ENCODE measurements around the gene SH2B3.
"Not testable (repeated sequence)": the region's sequence is repeated elsewhere in the genome, so short reads cannot be mapped to it uniquely, and the experiment has no call there.

Gene SH2B3

DNA sequence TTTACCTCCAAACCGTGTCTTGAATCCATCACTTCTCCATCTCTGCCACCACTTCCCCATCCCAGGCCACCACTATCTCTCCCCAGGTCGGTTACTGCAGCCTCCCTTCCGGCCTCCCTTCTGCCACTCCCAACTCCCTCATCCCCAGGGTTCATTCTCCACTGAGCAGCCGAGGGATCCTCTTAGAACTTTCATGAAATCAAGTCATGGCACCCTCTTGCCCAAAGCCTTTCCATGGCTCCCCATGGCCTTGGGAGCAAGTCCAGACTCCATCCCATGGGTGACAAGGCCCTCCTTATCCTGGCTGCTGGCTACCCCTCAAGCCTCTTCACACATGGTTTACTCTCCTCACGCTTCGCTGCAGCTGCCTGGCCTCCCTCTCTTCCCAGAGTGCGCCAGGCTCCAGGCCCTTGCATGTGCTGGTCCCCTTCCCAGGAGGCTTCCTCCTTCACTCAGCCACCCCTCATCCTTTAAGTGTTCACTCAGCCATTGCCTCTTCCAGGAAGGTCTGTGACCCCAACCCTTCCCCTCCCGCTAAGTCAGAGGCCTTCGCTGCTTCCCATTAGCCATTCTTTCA lies 17.9 kb upstream of the SH2B3 start:
- no peak for DNase-seq

DNA sequence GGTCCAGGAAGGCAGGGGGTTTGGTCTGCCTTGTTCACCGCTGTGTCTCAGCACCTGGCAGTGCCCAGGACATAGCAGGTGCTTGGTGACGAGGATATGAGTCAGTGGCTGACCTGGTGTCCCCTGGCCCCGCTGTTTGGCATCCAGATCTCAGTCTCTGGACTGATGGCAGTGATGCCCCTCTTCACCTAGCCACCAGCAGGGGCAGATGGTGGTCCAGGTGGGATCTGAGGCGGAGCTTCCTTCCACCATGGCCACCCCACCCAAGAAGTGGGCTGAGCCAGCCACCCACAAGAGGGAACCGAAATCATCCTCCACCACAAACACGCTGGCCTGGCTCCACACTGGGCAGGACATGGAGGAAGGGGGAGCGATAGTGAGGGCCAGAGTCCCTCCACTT lies 16.1 kb upstream of the SH2B3 start:
- no peak for DNase-seq

DNA sequence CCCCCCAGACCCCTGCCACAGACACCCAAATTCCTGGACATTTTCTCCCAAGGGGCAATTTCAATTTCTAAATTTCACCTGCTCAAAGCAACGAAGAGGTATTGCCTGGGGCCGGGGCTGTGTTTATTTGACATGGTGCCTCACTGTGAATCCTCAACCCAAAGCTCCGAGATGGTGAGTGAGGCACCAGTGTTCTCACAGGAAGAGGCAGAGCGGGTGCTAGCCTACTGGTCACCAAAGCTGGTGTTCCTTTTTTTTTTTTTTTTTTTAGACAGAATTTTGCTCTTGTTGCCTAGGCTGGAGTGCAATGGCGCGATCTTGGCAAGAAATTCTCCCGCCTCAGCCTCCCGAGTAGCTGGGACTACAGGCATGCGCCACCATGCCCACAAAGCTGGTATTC lies 14.8 kb upstream of the SH2B3 start:
- DNase-seq = no peak

DNA sequence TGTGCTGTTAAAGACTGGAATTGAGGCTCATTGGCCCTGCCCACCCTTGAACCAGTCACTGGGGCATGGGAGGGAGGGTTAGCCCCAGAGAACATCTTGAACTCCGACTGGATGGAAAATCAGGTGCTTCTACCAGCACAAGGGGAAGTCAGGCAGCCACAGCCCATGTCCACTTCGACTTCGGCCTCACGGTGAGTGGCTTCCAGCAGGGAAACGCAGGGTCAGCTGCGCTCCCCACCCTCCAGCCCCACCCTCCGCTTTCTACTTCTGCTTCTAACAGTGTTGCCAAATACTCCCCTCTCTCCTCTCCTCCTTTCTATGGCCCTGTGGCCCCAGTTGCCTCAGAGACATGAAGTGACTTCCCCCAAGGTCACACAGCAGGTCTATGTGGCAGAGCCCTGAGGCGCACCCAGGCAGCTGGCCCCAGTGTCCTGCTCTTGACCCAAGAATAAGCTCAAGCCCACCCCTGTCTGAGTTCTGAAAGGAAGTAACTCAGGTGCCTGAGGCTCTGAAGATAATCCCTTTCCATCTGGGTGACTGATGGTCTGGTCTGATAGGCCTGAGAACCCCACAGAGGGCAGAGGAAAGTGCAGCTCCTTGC lies 11.9 kb upstream of the SH2B3 start:
- no peak for DNase-seq

DNA sequence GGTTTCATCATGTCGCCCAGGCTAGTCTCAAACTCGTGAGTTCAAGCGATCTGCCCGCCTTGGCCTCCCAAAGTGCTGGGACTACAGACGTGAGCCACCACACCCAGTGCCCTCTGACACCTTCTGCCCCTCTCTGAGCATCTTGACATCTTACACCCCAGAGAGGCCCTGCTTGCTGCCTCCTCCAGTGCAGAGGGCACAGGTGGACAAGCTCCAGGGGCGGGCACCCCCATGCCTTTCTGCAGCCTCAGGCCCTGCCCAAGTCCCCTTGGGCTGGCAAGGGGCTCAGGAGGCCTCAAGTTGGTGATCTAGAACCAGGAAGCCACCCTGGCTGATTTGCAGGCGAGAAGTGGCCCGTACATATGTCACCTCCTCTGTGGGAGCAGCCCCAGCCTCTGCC lies 11.2 kb upstream of the SH2B3 start:
- DNase-seq = no peak

DNA sequence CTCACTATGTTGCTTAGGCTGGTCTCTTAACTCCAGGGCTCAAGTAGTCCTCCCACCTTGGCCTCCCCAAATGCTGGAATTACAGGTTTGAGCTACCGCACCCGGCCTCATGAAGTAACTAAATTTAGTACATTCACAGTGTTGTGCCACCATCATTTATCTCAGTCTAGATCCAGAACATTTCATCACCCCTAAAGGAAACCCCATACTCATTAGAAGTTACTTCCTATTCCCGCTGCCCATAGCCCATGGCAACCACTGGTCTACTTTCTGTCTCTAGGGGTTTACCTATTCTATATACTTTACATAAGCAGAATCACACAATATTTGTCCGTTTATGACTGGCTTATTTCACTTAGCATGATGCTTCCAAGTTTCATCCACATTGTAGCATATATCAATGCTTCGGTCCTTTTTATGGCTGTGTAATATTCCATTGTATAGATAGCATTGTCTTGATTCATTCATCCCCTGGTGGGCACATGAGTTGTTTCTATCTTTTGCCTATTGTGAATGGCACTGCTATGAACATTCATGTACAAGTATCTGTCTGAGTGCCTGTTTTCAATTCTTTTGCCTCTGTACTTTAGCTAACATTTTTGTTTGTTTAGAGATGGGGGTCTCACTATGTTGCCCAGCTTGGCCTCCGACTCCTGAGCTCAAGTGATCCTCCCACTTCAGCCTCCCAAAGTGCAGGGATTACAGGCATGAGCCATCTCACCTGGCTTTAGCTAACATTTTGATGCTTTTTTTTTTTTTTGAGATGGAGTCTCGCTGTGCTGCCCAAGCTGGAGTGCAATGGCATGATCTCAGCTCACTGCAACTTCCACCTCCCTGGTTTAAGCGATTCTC lies 10.2 kb upstream of the SH2B3 start:
- DNase-seq = no peak

DNA sequence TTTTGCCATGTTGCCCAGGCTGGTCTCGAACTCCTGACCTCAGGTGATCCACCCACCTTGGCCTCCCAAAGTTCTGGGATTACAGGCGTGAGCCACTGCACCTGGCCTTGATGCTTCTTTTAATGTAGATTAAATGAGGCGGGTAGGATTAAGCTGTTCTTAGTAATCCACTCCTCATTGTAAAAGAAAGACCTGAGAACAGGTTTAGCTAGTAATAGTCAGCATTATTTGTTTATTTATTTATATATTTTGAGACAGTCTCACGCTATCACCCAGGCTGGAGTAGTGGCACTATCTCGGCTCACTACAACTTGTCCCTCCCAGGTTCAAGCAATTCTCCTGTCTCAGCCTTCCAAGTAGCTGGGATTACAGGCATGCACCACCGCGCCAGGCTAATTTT lies 9.5 kb upstream of the SH2B3 start:
- DNase-seq = not testable (repeated sequence)

DNA sequence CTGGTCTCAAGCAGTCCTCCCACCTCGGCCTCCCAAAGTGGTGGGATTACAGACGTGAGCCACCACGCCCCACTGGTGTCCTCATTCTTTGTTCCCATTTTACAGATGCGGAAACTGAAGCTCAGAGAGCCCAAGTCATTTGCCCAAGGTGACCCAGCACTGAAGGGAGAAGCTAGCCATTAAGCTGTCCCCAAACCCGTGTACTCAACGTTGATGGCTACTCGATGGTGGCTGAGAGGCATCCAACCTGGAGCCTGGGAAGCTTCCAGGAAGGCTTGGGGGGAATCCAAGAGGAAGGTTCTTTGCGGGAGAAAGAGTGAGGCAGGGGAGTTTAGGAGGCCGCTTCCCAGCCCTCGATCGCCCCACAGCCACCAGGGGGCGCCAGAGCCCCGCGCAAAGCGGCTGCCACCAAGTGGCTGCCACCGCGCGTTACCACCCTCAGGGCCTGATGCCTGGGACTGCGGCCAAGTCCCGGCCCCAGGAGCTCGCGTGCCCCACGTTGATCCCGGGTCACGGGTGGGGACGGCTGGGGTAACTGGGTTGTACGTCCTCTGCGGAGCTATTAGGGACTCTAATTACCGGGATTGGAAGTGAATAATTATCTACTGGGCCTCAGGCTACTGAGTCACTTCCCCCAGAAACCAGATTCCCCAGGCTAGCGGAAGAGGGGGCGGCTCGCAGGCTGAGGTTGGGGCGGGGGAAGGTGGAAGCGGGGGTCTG lies 8.8 kb upstream of the SH2B3 start:
- peak; percentile 66 for DNase-seq

DNA sequence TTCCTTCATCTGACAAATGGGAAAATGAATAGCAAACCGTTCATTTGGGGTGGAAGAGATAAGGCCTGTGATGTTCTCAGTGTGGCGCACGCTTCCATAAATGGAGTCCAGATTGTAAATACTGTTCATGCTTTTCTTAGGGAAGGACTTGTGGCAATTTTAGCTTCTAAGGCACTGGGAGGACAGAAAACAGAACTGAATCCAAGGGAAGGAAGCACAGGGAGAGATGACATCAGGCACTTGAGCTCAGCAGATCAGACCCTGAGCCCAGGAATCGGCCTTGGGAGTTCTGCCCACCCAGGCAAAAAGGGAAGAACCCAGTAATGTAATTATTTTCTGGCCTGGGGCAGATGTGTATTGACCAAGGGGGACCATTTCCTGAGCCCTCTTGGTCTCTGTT lies 7.2 kb upstream of the SH2B3 start:
- DNase-seq = no peak

DNA sequence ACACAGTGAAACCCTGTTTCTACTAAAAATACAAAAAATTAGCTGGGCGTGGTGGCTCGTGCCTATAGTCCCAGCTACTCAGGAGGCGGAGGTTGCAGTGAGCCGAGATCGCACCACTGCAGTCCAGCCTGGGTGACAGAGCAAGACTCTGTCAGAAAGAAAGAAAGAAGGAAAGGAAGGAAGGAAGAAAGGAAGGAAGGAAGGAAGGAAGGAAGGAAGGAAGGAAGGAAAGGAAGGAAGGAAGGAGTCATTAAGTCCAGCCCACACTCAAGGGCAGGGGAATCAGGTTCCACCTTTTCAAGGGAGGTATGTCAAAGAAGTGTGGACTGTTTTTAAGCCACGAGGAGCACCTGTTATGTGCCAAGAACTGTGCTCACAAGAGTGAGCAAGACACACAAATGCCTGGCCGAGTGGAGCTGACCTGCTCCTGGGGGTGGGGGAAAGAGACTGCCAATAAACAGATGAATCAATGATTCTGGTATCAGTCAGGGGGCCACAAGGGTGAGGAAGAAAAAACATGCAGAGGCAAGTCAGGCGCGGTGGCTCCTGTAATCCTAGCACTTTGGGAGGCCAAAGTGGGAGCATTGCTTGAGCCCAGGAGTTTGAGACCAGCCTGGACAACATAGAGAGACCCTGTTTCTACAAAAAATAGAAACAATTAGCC lies 5.8 kb upstream of the SH2B3 start:
- DNase-seq = not testable (repeated sequence)

DNA sequence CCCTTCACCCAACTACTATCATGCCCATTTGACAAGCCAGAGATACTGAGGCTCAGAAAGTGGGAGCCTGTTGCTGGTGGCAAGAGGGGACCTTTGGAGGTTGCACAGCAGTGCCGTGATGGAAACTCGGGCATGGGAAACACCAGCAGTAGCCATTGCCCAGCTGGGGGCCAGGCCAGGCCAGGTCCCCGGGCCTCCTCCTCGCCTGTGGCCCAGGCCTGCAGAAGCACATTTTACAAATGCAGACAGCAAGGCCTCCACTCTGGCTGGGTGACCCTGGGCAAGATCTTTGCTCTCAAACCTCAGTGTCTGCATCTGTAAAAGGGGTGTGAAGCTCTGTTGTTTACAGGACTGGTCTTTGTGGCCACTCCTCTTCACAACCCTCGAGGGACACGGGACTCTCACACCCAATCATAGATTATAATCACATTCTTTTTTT lies 4.5 kb upstream of the SH2B3 start:
- DNase-seq = no peak

DNA sequence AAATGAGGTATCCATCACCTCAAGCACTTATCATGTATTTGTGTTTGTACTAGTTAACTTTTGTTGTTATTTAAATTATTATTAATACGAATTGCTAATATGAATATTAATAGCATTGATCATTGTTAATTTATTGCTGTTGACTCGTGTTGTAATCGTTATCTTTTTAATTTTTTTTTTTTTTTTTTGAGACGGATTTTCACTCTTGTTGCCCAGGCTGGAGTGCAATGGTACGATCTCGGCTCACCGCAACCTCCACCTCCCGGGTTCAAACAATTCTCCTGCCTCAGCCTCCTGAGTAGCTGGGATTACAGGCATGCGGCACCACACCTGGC lies 3.3 kb upstream of the SH2B3 start:
- not testable (repeated sequence) for DNase-seq

DNA sequence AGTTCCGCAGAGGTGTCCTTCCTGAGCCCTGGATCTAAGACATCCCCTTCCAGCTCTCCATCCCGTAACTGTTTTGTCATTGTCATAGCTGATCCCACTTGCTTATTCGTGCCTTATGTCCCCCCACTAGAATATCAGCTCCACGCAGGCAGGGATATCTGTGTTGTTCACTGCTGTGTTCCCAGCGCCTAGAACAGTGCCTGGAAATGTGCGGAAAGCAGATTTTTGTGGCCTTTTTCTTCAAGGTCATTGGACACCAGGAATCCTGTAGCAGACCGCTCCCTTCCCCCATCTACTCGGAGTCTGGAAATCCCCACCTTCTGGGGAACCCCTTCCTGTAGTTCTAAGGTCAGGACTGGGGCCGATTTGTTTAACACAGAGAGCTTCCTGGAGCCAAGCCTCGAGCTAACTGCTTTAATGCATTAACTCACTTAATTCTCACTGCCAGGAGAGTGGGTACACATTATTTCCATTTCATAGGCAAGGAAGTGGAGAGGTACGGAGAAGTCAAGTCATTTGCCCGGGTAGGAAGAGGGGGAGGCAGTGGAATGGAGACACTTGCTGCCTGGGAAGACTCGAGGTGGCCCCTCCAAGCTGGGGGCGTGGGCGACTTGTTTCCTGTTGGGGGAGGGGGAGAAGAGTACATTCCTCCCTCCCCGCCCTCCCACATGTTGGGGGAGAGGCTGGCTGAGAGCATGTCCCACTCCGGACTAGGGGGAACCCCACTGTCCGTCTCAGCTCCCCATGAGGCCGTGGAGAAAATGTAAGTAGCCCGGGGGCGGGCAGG lies 1.2 kb upstream of the SH2B3 start:
- no peak for DNase-seq

DNA sequence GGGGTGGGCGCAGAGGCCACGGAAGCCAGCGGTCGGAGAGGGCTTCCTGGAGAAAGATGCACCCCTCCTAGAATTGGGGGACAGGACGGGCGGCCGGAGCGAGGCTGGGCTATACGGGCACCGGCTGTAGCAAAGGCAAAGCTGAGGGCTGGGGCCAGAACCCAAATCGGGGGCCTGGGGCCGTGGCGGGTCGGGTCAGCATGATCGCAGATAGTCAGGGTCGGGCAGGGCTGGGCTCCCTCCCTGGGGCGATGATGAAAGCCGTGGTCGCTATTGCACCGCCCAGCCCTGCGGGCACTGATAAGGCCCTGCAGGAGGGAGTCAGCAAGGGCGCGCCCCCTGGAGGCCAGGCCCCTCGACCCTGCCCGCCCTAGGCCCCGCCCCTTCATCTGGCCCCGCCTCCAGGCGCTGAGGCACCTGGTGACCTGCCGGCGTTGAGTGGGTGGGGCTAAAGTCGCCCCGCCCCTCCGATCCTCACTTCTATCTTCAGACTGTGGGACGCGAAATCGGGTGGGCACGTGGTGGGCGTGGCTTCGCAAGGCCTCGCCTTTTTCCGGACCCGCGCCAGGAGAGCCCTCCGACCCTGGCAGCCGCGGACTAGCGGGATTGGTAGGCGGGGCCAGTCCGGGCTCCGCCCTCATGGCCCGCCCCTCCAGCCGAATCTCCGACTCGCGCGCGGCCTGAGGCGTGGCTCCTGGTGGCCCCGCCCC lies 419 bp upstream of the SH2B3 start:
- peak; percentile 51 for DNase-seq

DNA sequence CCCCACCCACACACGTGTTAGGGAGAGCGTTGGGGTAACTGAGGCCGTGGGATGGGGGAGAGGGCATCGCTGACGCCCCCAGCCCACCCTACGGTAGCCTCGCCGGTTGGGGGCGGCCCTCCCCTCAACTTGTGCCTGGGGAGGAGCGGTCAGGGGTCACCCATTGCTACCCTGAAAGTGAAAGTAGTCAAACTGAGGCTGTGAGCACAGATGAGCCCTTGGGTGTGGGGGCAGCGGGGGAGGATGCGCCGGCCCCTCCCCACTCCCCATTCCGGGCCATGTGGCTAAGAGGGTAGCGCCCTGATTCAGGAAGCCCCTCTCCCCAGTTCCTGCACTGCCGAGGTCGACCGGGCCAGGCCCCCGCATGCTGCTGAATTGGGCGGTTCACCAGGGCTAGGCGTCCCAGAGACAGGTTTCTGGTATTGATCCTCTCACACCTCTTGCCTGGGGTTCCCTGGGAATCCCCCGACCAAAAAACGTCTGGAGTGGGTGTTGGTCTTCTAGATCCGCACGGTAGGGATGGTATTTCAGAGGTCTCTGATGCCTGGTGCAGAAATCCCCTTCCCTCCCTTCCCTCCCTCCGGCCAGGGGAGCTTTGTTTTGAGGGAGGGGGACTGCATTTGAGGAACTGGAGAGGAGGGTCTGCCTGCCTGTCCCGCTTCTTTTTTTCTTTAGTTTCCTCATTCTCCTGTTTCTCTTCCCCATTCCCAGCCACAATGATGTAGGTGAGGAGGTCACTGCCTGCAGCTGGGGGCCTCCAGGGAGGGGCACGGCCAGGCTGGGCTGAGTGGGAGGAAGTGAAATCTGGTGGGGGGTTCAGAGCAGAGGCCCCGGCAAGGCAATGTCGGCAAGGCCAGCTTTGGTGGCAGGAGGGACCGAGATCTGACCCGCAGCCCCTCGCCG lies 1.0 kb downstream of the SH2B3 start:
- DNase-seq = no peak

DNA sequence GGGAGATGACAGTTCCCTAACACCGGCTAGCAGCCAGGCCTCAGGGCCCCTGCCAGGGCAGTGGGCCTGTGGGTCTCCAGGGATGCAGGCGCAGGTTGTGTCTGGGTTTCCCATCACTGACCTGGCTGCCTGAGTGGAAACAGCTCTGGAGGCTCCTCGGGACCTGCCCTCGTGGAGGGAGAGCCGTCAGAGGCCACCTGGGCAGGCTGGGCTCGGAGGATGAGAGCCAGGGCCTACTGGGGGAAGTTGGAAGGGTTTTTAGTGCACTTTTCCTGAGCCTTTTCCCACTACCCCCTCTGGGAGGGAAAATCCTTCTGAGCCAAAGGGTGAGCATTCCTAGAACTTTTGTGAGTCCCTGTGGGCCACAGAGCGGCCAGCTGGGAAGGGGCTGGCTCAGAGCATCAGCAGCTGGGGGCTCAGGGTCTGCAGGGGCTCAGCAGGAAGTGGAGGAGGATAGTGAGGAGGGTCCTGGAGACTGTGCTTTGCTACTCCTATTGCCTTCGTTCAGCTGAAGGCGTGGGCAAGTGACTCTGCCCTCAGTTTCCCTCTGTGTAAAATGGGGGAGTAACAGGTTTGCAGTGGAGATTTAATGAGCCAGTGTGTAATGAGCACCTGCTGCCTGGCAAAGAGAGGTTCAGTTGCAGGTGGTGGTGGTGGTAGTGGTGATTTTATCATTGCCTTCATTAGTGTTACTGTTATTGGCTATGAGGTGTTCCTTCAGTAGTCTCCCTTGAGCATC lies 1.8 kb downstream of the SH2B3 start:
- DNase-seq = no peak

DNA sequence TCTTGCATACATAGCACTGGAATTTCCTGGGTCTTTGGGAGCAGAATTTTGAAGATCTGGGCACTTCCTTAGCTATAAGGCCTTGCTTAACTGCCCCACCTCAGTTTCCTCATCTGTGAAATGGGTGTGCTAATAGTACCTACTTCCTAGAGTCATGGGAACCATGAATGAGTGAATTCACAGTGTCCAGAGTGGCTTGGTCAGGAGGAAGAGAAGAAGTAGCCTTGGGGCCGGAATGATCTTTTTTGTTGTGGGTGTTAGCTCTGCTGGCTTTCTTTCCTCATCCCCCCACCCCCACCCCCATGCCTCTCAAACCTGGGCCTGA lies 2.4 kb downstream of the SH2B3 start:
- DNase-seq = no peak

DNA sequence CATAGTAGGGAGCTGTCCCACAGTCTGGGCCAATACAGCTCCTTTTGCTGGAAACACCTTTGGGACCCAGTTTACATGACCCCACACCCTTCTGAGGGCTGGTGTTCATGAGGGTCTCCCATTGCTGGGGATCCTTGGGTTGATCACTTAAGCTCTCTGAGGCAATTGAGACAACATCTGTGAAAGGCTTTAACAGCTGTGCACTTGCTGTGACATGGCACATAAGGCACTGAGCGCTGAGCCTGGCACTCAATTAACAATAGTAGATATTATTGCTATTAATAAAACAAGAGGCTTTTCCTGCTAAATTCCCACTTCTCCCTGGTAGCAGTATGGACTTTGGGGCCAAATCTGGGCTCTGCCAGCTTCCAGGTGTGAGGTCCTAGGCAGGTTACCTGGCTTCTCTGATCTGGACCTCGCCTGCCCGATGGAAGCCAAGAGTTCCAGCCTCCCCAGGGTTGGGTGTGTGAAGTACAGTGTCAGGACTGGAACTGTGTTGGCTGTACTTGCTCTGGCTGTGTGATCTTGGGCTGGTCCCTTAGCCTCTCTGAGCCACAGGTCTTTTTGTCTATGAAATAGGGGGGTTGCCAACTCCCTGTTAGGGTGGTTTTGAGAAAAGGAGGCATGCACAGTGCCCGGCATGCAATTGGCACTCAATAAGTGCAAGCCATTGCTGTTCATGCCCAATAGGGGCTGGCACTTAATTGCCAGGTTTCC lies 3.1 kb downstream of the SH2B3 start:
- DNase-seq = no peak

DNA sequence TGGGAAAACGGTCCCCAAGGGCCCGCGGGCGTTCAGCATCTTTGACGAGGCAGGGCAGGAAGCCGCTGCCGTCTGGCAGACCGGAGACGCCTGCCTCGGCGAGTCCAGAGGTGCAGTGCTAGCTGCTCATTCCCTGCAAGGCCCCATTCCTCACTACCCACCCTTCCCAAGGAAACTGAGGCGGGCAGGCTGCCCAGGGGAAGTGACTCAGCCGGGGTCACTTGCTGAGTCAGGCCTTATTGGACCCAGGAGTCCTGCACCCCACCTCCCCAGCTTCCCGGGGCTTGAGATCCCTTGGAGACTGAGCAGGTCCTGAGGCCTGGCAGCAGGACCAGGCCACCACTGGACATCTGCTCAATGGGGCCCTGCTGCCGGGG lies 3.7 kb downstream of the SH2B3 start:
- no peak for DNase-seq

Data from NCI-H510A treated with DMSO at 0.1 percent for 48 hours (cell line).